Measurements from ENCODE around the gene ACBD5.

The ACBD5 gene

DNA sequence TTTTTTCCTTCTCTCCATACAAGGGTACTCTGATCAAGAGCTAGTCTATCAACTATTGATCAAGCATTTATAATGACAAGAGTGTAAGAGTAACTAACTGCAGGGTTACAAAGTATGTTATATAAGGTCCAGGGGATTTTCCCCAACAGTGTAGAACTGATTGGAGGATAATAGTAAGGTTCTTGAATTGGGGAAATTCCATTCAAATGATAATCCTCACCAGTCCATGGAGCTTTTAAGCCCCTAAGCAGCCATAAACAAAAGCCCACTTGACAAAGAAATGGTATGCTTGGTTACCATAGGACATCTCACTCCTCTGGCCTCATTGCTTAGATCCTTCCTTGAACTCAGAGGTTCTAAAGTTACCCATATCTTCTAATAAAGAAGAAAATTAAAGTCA lies 94.7 kb downstream of the ACBD5 start:
- no peak for DNase-seq
